Activated naive CD4-positive, alpha-beta T cell treated with anti-CD3 and anti-CD28 coated beads, Interleukin-2, amount 50 U/mL, for 24 hours (primary cell): Measurements from ENCODE around the gene RAB27A.

Experiments used
- H3K27ac Mint-ChIP-seq: one replicate; pipeline ENCODE4 v1.8.0; 2021; ENCODE audit warnings: mild to moderate bottlenecking, mixed read lengths
- H3K27me3 Mint-ChIP-seq: one replicate; pipeline ENCODE4 v1.8.0; 2021; ENCODE audit warnings: mixed read lengths
- H3K36me3 Mint-ChIP-seq: one replicate; pipeline ENCODE4 v1.8.0; 2021; ENCODE audit warnings: mixed read lengths
- H3K4me1 Mint-ChIP-seq: one replicate; pipeline ENCODE4 v1.8.0; 2021; ENCODE audit warnings: mixed read lengths
- H3K4me3 Mint-ChIP-seq: one replicate; pipeline ENCODE4 v1.8.0; 2021; ENCODE audit warnings: mild to moderate bottlenecking, mixed read lengths
- H3K9me3 Mint-ChIP-seq: one replicate; pipeline ENCODE4 v1.8.0; 2021; ENCODE audit warnings: mixed read lengths

Gene RAB27A

GRCh38 chr15:55186331-55186730 lies 103.3 kb downstream of the RAB27A start:
- Mint-ChIP-seq H3K27ac (peak overlapping the region; percentile 41), H3K9me3 (no peaks in the 10 kb centered on the region), H3K27me3 (no peaks in the 10 kb centered on the region), H3K4me1 (peaks cover 53% of the 10 kb centered on the region), H3K4me3 (peak overlapping the region; percentile 52), H3K36me3 (peaks cover 43% of the 10 kb centered on the region)

GRCh38 chr15:55183679-55184078 lies 105.9 kb downstream of the RAB27A start:
- Mint-ChIP-seq H3K27ac (no peak overlapping the region), H3K4me3 (no peak overlapping the region), H3K27me3 (no peaks in the 10 kb centered on the region), H3K4me1 (peaks cover 43% of the 10 kb centered on the region), H3K9me3 (no peaks in the 10 kb centered on the region), H3K36me3 (peaks cover 35% of the 10 kb centered on the region)

- Mint-ChIP-seq H3K4me1 (peaks cover 6% of the 10 kb centered on the region), H3K36me3 (peaks cover 14% of the 10 kb centered on the region), H3K4me3 (no peak overlapping the region), H3K9me3 (no peaks in the 10 kb centered on the region), H3K27ac (no peak overlapping the region), H3K27me3 (no peaks in the 10 kb centered on the region)
Measured at GRCh38 chr15:55179141-55179540, 110.5 kb downstream of the RAB27A start.

GRCh38 chr15:55170361-55170760 lies 119.3 kb downstream of the RAB27A start:
- no peaks in the 10 kb centered on the region for H3K9me3 Mint-ChIP-seq
- no peak overlapping the region for H3K4me3 Mint-ChIP-seq
- H3K27me3 Mint-ChIP-seq, result no peaks in the 10 kb centered on the region
- H3K36me3 Mint-ChIP-seq, result no peaks in the 10 kb centered on the region
- no peaks in the 10 kb centered on the region for H3K4me1 Mint-ChIP-seq
- H3K27ac Mint-ChIP-seq, result no peak overlapping the region

GRCh38 chr15:55168350-55168974 lies 121.2 kb downstream of the RAB27A start:
- Mint-ChIP-seq H3K9me3 (no peaks in the 10 kb centered on the region), H3K27me3 (no peaks in the 10 kb centered on the region), H3K36me3 (no peaks in the 10 kb centered on the region), H3K4me1 (no peaks in the 10 kb centered on the region), H3K27ac (no peak overlapping the region), H3K4me3 (no peak overlapping the region)

- H3K9me3 Mint-ChIP-seq, result no peaks in the 10 kb centered on the region
- H3K27ac Mint-ChIP-seq, result no peak overlapping the region
- H3K4me1 Mint-ChIP-seq, result no peaks in the 10 kb centered on the region
- no peak overlapping the region for H3K4me3 Mint-ChIP-seq
- H3K27me3 Mint-ChIP-seq, result no peaks in the 10 kb centered on the region
- no peaks in the 10 kb centered on the region for H3K36me3 Mint-ChIP-seq
Measured at GRCh38 chr15:55164284-55164683, 125.3 kb downstream of the RAB27A start.
